Testis (tissue), 2 donors: ENCODE data around the gene POLR2B.

Source experiments
- POLR2A ChIP-seq: fragments of 450-650 bp; IDR thresholded peaks from one replicate; pipeline ENCODE4 v1.6.1; 2017; ENCODE audit warnings: antibody characterized with exemption, mild to moderate bottlenecking, moderate library complexity
- TF ChIP-seq, protein P1 (sequence below), 3 experiments: fragments of 450-650 bp in 2 of 3; fragments of 200-600 bp in 1 of 3; sonication (generic) in 1 of 3; IDR thresholded peaks; one replicate each; pipeline ENCODE4 v1.5.1; 2016 to 2019; ENCODE audit warnings: antibody characterized with exemption in 3 of 3, mild to moderate bottlenecking in 2 of 3, moderate library complexity in 1 of 3

DNA sequence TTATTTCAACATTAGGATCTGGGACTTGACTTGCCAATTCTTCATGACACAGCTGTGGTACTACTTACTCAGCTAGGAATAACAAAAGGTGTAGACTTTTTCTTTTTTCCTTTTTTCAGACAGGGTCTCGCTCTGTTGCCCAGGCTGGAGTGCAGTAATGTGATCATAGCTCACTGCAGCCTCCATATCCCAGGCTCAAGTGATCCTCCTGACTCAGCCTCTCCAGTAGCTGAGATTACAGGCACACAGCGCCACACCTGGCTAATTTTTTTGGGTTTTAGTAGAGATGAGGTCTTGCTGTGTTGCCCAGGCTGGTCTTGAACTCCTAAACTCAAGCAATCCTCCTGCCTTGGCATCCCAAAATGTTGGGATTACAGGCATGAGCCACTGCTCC lies 17.6 kb upstream of the POLR2B start:
- TF ChIP-seq, protein P1, sequence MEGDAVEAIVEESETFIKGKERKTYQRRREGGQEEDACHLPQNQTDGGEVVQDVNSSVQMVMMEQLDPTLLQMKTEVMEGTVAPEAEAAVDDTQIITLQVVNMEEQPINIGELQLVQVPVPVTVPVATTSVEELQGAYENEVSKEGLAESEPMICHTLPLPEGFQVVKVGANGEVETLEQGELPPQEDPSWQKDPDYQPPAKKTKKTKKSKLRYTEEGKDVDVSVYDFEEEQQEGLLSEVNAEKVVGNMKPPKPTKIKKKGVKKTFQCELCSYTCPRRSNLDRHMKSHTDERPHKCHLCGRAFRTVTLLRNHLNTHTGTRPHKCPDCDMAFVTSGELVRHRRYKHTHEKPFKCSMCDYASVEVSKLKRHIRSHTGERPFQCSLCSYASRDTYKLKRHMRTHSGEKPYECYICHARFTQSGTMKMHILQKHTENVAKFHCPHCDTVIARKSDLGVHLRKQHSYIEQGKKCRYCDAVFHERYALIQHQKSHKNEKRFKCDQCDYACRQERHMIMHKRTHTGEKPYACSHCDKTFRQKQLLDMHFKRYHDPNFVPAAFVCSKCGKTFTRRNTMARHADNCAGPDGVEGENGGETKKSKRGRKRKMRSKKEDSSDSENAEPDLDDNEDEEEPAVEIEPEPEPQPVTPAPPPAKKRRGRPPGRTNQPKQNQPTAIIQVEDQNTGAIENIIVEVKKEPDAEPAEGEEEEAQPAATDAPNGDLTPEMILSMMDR (IDR thresholded peaks at IDR 0.05), result no peak
- no peak for TF ChIP-seq POLR2A
